Measurements from ENCODE around the gene CDC20.

CDC20 gene

DNA sequence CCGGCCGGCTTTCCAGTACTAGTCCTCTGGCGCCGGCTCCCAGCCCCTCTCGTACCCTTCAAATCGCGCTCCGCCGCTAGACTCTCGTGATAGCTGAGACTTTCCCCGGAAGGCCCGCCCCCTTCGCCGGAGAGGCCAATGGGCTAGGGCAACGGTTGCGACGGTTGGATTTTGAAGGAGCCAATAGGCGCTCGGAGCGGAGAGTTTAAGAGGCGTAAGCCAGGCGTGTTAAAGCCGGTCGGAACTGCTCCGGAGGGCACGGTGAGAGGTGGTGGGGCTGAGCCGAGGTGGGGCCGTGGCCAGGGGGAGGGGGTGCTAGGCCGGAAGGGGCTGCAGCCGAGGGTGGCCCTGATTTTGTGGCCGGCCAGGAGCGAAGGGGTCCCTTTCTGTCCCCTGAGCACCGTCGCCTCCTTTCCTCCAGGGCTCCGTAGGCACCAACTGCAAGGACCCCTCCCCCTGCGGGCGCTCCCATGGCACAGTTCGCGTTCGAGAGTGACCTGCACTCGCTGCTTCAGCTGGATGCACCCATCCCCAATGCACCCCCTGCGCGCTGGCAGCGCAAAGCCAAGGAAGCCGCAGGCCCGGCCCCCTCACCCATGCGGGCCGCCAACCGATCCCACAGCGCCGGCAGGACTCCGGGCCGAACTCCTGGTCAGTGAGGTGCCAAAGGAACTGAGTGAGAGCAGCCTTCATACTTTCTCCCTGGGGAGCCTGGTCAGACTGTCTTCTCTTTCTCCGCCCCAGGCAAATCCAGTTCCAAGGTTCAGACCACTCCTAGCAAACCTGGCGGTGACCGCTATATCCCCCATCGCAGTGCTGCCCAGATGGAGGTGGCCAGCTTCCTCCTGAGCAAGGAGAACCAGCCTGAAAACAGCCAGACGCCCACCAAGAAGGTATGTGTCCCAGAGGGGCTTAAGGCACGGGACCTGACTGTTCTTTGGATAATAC, at the start of gene CDC20:
Gene CDC20 (plus strand): TSS at position 236 of the 948 bp plus-strand sequence. CDS start 235 bp downstream, at position 471.
- DNase-seq, result peak; percentile 98

DNA sequence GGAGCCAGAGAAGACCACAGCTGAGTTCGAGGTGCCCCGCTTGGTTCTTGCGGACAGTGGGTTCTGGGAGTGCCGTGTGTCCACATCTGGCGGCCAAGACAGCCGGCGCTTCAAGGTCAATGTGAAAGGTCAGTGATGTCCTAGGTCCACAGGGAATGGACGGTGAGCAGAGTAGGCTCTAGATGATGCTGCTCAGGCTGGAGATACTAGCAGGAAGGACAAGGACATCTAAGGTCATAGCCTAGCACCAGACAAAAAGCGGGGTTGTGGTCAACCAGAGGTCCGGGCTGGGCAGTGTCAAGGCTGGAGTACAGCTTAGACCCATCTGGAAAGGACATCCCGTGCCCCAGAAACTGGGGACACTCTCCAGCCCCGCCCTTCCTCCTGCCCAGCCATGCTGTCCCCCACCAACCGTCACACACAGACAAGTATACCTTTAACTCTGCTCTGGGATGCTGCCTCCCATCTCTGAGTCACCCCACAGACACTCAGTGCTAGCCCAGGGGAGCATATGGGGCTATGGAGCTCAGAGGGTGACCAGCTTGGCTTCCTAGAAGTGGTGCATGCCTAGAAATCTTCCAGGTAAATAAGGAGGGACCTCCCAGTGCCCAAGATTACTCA, 49.3 kb upstream of the CDC20 start:
- DNase-seq, result no peak

DNA sequence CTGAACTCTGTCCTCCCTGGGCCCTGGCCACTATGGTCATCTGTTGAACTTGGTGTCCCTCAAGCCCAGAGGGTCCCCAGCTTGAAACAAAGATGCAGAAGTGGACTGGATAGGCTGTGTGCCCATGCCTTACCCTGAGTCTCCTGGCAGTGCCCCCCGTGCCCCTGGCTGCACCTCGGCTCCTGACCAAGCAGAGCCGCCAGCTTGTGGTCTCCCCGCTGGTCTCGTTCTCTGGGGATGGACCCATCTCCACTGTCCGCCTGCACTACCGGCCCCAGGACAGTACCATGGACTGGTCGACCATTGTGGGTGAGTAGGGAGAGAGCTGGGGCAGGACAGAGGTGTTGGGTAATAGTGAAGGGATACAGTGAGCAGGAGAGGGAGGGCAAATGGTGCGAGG, 47.3 kb upstream of the CDC20 start:
- no peak for DNase-seq

DNA sequence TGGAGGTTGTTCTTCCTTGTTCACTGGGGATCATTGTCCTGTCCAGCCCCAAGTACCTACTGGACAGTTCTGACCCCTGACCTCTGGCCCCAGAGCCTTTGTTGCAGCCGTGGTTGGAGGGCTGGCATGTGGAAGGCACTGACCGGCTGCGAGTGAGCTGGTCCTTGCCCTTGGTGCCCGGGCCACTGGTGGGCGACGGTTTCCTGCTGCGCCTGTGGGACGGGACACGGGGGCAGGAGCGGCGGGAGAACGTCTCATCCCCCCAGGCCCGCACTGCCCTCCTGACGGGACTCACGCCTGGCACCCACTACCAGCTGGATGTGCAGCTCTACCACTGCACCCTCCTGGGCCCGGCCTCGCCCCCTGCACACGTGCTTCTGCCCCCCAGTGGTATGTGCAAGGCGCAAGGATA, 46.6 kb upstream of the CDC20 start:
- DNase-seq, result no peak

DNA sequence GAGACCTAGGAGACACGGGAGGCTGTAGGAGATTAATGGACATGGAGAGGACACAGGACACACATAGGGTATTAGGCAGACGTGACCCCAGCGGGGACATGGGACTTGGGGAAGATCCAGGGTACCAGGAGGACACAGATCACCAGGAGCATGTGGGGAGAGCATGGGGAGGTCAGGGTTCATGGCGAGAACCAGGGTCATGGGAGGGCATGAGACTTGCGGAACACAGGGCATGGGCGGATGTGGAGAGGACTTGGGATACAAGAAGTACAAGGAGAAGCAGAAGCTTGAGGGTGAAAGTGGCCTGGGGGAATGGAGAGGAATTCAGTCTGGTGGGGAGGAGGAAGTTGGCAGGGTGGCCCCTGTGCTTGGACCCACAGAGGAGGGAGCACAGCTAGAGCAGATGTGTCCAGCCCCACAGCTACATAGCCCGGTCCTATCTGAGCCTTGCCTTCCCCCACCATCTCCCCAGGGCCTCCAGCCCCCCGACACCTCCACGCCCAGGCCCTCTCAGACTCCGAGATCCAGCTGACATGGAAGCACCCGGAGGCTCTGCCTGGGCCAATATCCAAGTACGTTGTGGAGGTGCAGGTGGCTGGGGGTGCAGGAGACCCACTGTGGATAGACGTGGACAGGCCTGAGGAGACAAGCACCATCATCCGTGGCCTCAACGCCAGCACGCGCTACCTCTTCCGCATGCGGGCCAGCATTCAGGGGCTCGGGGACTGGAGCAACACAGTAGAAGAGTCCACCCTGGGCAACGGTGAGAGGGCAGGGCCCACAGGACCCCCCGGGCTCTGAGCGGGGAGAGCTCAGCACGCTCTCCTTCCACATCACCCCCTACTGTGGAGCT, 45.9 kb upstream of the CDC20 start:
- DNase-seq, result no peak

DNA sequence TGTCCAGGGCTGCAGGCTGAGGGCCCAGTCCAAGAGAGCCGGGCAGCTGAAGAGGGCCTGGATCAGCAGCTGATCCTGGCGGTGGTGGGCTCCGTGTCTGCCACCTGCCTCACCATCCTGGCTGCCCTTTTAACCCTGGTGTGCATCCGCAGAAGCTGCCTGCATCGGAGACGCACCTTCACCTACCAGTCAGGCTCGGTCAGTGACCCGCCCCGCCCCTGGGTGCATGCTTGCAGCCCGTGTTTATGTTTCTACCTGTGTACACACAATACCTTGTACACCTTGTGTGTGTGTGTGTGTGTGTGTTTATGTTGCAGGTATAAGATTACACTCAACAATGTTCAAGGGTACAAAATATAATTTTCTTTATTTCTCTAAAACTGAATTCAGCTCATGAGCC, 45.0 kb upstream of the CDC20 start:
- no peak for DNase-seq

DNA sequence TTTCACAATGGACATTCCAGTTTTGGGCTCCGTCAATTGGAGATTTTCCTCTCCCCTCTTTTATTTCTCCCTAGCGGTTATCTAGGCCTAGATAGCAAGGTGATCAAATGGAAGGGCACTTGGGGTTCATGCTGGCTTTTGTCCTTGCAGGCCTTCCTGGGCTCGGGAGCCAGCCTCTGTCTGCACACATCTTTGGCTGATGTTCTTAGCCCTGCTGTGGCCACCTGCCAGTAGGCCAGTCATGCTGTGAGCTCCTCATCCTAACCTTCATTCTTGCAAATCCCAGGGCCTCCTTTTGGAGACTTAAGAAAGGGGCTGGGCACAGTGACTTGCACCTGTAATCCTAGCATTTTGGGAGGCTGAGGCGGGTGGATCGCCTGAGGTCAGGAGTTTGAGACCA, 44.5 kb upstream of the CDC20 start:
- no peak for DNase-seq

DNA sequence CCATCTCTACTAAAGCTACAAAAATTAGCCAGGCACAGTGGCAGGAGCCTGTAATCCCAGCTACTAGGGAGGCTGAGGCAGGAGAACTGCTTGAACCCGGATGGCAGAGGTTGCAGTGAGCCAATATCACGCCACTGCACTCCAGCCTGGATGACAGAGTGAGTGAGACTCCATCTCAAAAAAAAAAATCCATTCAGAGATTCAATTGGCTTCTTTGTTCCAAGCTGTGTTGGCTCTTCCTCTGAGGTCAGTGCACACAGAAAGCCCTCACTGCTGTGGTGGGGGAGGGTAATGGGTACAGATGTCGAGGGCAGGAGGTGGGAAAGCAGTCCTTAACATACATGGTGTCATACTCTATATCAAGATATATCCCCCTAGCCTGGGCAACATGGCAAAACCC, 43.3 kb upstream of the CDC20 start:
- no peak for DNase-seq

DNA sequence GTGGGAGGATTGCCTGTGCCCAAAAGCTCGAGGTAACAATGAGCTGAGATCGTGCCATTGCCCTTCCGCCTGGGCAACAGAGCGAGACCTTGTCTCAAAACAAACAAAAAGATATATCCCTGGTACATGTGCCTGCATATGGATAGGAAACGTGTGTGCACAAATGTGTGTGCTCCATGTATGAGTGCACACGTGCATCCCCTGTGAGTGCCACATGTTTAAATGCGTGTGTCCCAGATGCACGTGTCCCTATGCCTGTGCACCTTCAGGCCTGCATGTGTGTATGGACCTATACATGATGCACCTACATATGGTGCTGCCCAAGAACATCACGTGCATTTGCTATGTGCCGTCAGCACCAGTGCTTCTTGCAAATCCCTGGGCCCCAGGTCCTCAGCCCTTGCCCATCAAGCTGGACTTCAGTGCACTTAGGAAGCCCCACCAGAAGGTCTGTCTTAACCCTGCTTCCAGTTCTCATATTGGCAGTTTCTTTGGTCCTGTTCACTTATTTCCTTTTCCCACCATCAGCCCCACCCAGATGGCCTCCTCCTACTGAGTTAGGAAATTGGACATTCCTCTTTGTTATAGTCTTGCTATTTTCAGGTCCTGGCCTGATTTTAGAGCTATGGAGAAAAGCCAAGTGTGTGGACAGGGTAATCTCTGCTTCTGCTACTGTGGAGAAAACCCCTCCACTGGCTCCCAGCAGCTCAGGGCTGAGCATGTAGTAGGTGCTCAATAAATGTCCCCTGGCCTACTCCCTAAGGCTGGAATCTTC, 42.6 kb upstream of the CDC20 start:
- no peak for DNase-seq

DNA sequence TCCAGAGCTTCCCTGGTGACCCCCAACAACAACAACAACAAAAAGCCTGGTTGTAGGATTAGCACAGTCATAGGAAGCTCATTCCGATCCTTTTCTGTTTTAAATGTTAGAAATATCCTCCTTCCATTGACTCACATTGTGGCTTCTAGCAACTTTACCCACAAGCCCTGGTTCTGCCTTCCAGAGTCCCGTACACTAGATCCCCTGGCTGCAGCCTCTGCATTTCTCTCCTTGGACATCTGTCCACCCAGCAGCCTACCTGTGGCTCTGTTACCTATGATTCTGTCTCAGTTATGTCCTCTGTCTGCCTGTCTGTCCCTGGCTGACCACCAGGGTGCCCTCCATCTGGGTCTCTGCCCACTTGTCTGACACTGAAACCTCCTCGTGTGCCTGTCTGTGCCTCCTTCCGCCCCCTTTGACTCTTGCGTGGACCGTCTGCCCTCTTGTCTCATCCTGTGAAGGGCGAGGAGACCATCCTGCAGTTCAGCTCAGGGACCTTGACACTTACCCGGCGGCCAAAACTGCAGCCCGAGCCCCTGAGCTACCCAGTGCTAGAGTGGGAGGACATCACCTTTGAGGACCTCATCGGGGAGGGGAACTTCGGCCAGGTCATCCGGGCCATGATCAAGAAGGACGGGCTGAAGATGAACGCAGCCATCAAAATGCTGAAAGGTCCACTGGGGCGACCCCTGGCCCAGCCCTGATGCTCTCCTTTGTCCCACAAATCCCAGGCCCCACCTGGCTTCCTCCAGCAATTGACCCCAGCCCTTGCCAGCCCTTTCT, 41.9 kb upstream of the CDC20 start:
- no peak for DNase-seq

DNA sequence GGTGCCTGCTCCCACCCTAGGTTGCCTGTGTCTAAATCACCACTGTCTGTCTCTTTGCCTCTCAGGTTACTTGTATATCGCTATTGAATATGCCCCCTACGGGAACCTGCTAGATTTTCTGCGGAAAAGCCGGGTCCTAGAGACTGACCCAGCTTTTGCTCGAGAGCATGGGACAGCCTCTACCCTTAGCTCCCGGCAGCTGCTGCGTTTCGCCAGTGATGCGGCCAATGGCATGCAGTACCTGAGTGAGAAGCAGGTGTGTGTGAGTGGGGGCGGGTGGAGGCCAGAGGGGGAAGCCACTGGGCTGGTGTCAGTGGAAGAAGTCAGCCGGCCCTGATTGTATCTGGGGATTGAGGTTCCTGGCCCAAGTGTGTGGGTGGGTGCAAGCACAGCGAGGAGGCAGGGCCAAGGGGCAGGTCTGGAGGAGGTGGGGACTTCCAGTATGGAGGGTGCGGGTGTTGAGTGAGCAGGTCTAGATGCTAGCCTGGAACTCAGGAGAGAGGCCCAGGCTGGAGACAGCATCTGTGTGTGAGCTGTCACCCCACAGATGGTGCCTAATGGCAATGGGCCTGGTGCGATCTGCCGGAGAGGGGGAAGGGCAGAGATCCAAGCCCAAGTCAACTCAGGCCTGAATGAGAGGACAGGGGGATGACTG, 40.8 kb upstream of the CDC20 start:
- DNase-seq, result no peak

DNA sequence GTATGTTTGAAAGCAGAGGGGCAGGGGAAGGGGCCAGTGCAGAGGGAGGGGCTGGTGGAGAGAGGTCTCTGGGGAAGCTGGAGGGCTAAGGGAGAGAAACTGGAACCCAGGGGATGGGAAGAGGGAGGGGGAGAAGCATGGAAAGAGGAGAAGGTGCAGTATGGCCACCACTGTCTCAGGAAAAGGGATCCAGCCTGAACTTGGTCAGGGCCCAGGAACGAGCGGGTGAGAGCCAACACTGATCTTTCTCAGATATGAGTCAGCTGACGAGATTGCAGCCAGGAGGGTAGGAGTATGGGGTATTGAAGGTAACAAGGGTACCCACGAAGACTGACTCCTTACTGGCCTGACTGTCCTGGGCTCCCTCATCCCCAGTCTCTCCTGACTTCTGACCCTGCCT, 40.0 kb upstream of the CDC20 start:
- DNase-seq, result no peak

DNA sequence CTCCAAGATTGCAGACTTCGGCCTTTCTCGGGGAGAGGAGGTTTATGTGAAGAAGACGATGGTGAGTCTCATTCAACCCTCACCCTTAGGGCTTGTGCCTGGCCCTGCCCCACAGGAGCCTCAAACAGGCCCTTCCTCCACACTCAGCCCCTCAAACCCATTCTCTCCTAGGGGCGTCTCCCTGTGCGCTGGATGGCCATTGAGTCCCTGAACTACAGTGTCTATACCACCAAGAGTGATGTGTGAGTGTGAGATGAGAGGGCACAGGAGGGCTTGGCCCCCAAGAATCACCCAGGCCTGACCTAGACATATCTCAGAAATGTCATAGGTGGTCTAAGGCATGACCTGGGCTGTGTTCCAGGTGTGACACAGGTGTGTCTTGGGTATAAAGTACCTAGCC, 39.5 kb upstream of the CDC20 start:
- no peak for DNase-seq

DNA sequence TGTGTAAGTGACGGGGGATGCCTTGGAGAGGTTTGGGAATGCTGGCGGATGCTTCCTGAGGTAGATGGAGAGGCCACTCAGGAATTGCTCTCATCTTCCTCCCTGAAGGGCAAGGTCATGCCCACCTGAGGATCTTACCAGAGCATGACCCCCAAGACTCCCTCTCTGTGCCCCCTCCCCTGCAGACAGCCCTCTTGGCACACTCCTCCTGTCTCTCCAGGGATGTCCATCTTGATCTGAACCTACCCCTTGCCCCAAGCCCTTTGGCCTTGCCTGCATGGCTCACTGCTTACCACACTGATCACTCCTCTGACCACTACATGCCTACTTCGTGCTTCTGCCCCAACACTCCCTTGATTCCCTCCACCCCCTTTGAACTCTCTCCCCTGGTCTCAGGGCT, 39.0 kb upstream of the CDC20 start:
- DNase-seq, result no peak

DNA sequence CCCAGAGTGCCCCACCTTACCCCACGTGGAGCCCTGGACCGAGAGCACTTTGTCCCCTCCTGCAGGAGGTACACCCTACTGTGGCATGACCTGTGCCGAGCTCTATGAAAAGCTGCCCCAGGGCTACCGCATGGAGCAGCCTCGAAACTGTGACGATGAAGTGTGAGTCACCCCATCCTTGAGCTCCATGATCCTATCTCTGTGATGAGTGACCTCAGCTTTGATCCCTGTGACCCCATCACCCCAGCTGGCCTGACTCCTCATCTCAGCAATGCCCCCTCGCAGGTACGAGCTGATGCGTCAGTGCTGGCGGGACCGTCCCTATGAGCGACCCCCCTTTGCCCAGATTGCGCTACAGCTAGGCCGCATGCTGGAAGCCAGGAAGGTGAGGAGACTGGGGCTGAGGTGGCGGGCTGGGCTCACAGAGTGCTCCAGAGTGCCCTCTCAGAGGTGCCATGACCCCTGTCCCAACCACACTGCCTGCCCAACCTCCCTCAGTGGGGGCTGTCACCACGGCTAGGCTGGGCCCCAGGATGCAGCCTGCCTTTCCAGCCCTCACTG, 37.4 kb upstream of the CDC20 start:
- DNase-seq, result no peak

DNA sequence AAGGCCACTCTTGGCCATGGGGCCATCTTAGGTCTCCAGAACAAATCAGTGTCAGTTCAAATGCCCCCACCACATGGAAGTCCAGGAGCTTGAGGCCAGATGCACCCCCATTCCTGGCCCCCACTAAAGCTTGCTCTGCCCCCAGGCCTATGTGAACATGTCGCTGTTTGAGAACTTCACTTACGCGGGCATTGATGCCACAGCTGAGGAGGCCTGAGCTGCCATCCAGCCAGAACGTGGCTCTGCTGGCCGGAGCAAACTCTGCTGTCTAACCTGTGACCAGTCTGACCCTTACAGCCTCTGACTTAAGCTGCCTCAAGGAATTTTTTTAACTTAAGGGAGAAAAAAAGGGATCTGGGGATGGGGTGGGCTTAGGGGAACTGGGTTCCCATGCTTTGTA, 36.3 kb upstream of the CDC20 start:
- DNase-seq, result no peak

DNA sequence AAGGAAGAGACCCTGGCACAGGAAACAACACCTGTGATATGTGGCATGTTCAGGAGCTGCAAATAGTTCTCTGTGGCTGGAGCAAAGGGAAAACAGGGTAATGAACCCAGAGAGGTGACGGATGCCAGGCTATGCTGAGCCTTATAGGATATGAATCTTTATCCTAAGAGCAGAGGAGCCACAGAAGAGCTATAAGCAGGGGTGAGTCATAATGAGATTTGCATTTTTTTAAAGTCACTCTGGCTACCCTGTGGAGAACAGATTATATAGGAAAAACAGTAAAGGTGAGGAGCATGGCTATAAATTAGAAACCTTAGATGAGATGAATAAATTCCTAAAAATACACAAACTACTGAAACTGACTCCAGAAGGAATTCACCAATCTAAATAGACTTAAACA, 34.0 kb upstream of the CDC20 start:
- DNase-seq, result no peak

DNA sequence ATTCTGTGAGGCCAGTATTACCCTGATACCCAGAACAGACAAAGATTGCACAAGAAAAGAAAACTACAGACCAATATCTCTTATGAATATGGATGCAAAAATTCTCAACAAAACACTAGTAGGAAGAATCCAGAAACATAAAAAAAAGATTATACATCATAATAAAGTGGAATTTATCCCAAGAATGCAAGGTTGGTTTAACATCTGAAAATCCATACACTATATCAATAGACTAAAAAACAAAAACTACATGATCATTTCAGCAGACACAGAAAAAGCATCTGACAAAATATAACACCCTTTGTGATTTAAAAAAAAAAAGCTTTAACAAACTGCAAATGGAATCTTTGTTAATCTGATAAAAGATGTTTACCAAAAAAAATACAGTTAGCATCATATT, 33.4 kb upstream of the CDC20 start:
- no peak for DNase-seq

DNA sequence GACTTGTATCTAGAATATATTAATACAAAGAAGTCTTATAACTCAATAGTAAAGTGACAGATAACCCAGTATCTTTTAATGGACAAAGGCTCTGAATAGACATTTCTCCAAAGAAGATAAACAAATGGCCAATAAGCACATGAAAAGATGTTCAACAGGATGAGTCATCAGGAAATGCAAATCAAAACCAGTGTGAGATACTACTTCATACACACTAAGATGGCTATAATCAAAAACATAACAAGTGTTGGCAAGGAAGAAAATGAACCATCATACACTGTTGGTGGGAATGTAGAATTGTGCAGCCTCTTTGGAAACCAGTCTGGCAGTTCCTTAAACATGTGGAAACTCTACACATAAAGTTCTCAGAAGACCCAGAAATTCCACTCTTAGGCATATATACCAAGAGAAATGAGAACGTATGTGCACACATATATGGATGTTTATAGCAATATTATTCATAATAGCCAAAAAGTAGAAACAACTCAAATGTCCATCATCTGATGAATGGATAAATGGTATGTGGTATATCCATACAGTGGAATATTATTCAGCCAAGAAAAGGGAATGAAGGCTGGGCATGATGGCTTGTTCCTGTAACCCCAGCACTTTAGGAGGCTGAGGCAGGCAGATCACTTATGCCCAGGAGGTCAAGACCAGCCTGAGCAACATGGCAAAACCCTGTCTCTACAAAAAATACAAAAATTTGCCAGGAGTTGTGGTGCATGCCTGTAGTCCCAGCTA, 31.1 kb upstream of the CDC20 start:
- no peak for DNase-seq

Measured in COR-L47 (cell line).